Omental fat pad (tissue), 4 donors: ENCODE results near the gene SLMAP. TPM values are rescaled to one million over a fixed set of nuclear protein-coding genes. Genes with fewer than 3 reads are reported as not detected.

ENCODE experiments used
- ATAC-seq: fragments of 150-250 bp; one replicate; pipeline ENCODE4 v1.9.1; 2016; ENCODE audit warnings: mild to moderate bottlenecking, moderate library complexity; ENCODE audit not compliant: low FRiP score
- DNase-seq: peaks from one replicate; pipeline ENCODE4 v3.0.0-alpha.2; 2019; ENCODE audit warnings: low spot score
- total RNA-seq, 4 donors: library from RNA; depleted of rRNA; stranded (reverse); fragments of >200 nt; gene quantifications; one replicate each; pipeline ENCODE4 v1.1.0, GENCODE V29; 2016
- TF ChIP-seq, protein P1 (sequence below), 3 donors: fragments of 450-650 bp; IDR thresholded peaks; one replicate each; pipeline ENCODE4 v1.5.1; 2016 to 2017; ENCODE audit warnings: antibody characterized with exemption in 3 of 3, mild to moderate bottlenecking in 3 of 3, moderate library complexity in 2 of 3

The SLMAP gene
- total RNA-seq, 4 donors from 2014 or later: 42.7 to 72.7 (median 47.1) TPM

DNA sequence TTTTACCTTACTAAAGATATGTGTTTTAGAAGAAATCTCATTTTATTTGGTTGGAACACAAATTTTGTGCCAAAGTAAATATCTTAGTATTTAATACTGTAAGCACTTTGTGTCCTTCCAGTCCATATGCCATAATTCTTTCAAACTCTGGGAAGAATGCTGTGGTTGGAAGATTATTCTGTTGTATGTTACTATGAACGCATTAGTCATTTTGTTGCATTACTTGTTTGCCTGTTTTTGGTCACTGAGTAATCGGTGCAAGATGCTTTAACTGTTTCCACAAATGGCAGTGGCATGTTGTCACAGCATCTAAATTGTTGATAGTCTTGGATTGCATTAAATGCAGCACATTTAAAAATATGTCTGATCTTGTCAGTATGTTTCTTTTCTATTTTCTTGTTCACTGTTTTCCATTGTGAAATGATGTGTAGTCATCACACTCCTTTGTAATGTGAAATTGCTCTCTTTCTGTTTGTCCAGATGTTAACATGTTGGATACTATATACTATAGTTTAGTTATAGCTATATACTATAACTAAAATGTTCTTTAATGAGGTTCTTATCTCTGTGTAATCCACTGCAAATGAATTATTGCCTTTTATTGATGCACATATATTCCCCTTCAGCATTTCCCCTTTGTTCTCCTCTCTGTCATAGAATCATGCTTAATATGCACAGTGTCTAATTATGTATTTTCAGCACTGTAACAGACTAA lies 162.2 kb downstream of the SLMAP start:
- TF ChIP-seq, protein P1, sequence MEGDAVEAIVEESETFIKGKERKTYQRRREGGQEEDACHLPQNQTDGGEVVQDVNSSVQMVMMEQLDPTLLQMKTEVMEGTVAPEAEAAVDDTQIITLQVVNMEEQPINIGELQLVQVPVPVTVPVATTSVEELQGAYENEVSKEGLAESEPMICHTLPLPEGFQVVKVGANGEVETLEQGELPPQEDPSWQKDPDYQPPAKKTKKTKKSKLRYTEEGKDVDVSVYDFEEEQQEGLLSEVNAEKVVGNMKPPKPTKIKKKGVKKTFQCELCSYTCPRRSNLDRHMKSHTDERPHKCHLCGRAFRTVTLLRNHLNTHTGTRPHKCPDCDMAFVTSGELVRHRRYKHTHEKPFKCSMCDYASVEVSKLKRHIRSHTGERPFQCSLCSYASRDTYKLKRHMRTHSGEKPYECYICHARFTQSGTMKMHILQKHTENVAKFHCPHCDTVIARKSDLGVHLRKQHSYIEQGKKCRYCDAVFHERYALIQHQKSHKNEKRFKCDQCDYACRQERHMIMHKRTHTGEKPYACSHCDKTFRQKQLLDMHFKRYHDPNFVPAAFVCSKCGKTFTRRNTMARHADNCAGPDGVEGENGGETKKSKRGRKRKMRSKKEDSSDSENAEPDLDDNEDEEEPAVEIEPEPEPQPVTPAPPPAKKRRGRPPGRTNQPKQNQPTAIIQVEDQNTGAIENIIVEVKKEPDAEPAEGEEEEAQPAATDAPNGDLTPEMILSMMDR (IDR thresholded peaks at IDR 0.05): no peak
- no peak for DNase-seq
- ATAC-seq: no peak

- no peak for DNase-seq
- no peak for ATAC-seq
- TF ChIP-seq, protein P1 (IDR thresholded peaks at IDR 0.05): no peak
Observed at GRCh38 chr3:57919987-57920386, 163.9 kb downstream of the SLMAP start.

- ATAC-seq: no peak
- TF ChIP-seq, protein P1 (IDR thresholded peaks at IDR 0.05): no peak
- no peak for DNase-seq
Observed at GRCh38 chr3:57923101-57923500, 167.0 kb downstream of the SLMAP start.

- ATAC-seq (no peak), DNase-seq (no peak)
- TF ChIP-seq, protein P1 (IDR thresholded peaks at IDR 0.05): no peak
Observed at GRCh38 chr3:57923752-57924151, 167.6 kb downstream of the SLMAP start.

DNA sequence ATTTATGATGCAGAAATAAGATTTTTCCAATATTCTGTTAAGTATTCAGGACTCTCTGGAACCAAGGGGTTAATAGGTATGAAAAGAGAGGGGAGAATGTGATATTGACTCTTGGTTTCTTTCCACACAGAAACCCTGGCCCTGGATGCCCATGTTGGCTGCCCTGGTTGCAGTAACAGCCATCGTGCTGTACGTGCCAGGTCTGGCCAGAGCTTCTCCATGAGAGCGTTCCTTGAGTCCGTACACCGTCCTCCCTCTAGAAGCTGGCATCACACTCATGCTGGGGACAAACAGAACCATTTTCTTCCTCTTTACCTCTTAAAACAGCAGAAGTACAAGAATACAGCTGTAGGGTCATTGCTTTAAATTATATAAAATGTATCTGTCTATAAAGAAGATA lies 171.1 kb downstream of the SLMAP start:
- TF ChIP-seq, protein P1 (IDR thresholded peaks at IDR 0.05): no peak
- no peak for ATAC-seq
- DNase-seq: no peak

- TF ChIP-seq, protein P1 (IDR thresholded peaks at IDR 0.05): no peak
- no peak for ATAC-seq
- no peak for DNase-seq
Observed at GRCh38 chr3:57927916-57928315, 171.8 kb downstream of the SLMAP start.

DNA sequence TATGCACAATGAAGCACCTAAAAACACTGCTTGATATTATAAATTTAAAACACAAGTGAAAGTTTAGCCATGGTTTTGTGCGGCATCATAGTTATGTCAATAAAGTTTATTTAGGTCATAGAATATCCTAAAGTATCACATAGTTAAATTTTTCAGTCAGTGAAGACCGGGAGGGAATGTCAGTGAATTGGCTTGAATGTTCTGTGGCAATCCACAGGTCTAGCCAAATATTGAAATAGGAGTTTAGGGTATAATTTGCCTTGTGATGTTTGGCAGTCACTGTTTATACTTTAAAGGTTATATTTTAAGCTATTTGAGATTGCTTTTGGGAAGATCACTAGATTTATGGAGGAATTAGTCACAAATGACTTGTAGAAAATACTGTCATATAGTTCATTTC lies 172.4 kb downstream of the SLMAP start:
- TF ChIP-seq, protein P1 (IDR thresholded peaks at IDR 0.05): no peak
- ATAC-seq: peak; percentile 43
- no peak for DNase-seq
